Measurements from ENCODE around the gene POLA1. TPM values are rescaled to one million over a fixed set of nuclear protein-coding genes. Genes with fewer than 3 reads are reported as not detected.
"Not testable (repeated sequence)": the region's sequence is repeated elsewhere in the genome, so short reads cannot be mapped to it uniquely, and the experiment has no call there.

Gene POLA1
- 10 to 100 TPM; 12.3 to 19.6 (median 16.8) TPM for polyA plus RNA-seq (ENCODE audit: insufficient read depth in 1 of 5, insufficient read length in 5 of 5, low replicate concordance in 1 of 5)
- long read RNA-seq, donor 1, result 0 reads
- long read RNA-seq, donor 2, partial matches to known transcripts, result 0 of 1 reads
- long read RNA-seq, donor 2, other reads (novel, unspliced or antisense), result 0 of 1 reads
- long read RNA-seq, donor 3, full-length matches to known transcripts, result 1 of 1 reads
- long read RNA-seq, donor 3, partial matches to known transcripts, result 0 of 1 reads
- long read RNA-seq, donor 3, other reads (novel, unspliced or antisense), result 0 of 1 reads
- long read RNA-seq, donor 4, full-length matches to known transcripts, result 1 of 1 reads
- long read RNA-seq, donor 4, partial matches to known transcripts, result 0 of 1 reads
- long read RNA-seq, donor 4, other reads (novel, unspliced or antisense), result 0 of 1 reads
- long read RNA-seq, donor 5, partial matches to known transcripts, result 5 of 5 reads
- long read RNA-seq, donor 5, other reads (novel, unspliced or antisense), result 0 of 5 reads
- long read RNA-seq, donor 6, full-length matches to known transcripts, result 1 of 1 reads
- long read RNA-seq, donor 6, partial matches to known transcripts, result 0 of 1 reads
- long read RNA-seq, donor 6, other reads (novel, unspliced or antisense), result 0 of 1 reads
- long read RNA-seq, donor 7, full-length matches to known transcripts, result 4 of 4 reads
- long read RNA-seq, donor 7, partial matches to known transcripts, result 0 of 4 reads
- long read RNA-seq, donor 7, other reads (novel, unspliced or antisense), result 0 of 4 reads
- long read RNA-seq, donor 8, full-length matches to known transcripts, result 1 of 1 reads
- long read RNA-seq, donor 8, partial matches to known transcripts, result 0 of 1 reads
- long read RNA-seq, donor 8, other reads (novel, unspliced or antisense), result 0 of 1 reads

GRCh38 chrX:24693453-24694202, at the start of gene POLA1:
Gene POLA1 (plus strand): TSS chrX:24693918. CDS start chrX:24693962, 44 bp downstream.
- DNase-seq, result peak; percentile 94 to 95

GRCh38 chrX:24646006-24646405, 47.7 kb upstream of the POLA1 start:
- DNase-seq, result peak in 1 of 2 donors; percentile 6

GRCh38 chrX:24646745-24647182, 47.0 kb upstream of the POLA1 start:
- peak in 1 of 2 donors; percentile 19 for DNase-seq

- peak; percentile 71 to 73 for DNase-seq
These were observed 46.3 kb upstream of the POLA1 start, which contains the start of gene PCYT1B for GRCh38 chrX:24647257-24648058. Gene PCYT1B (minus strand): TSS chrX:24647347. CDS start chrX:24647105, 242 bp downstream.

GRCh38 chrX:24648495-24648894, 45.2 kb upstream of the POLA1 start:
- DNase-seq, result no peak

- no peak for DNase-seq
These were observed 41.9 kb upstream of the POLA1 start for GRCh38 chrX:24651783-24652182.

- not testable (repeated sequence) for DNase-seq
These were observed 38.0 kb upstream of the POLA1 start for GRCh38 chrX:24655679-24656078.

- DNase-seq, result no peak
These were observed 35.9 kb upstream of the POLA1 start for GRCh38 chrX:24657671-24658386.

GRCh38 chrX:24658421-24658820, 35.3 kb upstream of the POLA1 start:
- no peak for DNase-seq

- DNase-seq, result no peak
These were observed 34.6 kb upstream of the POLA1 start for GRCh38 chrX:24659106-24659505.

- no peak for DNase-seq
These were observed 34.1 kb upstream of the POLA1 start for GRCh38 chrX:24659646-24660045.

GRCh38 chrX:24661292-24661691, 32.4 kb upstream of the POLA1 start:
- no peak for DNase-seq

- DNase-seq, result no peak
These were observed 31.4 kb upstream of the POLA1 start for GRCh38 chrX:24662352-24662751.

- DNase-seq, result no peak
These were observed 25.6 kb upstream of the POLA1 start for GRCh38 chrX:24668111-24668510.

GRCh38 chrX:24672701-24673190, 21.0 kb upstream of the POLA1 start:
- DNase-seq, result no peak

GRCh38 chrX:24673424-24673823, 20.3 kb upstream of the POLA1 start:
- no peak for DNase-seq

GRCh38 chrX:24676403-24677024, 17.2 kb upstream of the POLA1 start:
- DNase-seq, result no peak

GRCh38 chrX:24682739-24683432, 10.8 kb upstream of the POLA1 start:
- no peak for DNase-seq

- DNase-seq, result no peak
These were observed 9.7 kb upstream of the POLA1 start for GRCh38 chrX:24684048-24684447.
